Measurements from ENCODE around the gene ZNF146. TPM values are rescaled to one million over a fixed set of nuclear protein-coding genes. Genes with fewer than 3 reads are reported as not detected.

ZNF146 gene
- total RNA-seq: 73.4 and 118 TPM in 2 replicates

DNA sequence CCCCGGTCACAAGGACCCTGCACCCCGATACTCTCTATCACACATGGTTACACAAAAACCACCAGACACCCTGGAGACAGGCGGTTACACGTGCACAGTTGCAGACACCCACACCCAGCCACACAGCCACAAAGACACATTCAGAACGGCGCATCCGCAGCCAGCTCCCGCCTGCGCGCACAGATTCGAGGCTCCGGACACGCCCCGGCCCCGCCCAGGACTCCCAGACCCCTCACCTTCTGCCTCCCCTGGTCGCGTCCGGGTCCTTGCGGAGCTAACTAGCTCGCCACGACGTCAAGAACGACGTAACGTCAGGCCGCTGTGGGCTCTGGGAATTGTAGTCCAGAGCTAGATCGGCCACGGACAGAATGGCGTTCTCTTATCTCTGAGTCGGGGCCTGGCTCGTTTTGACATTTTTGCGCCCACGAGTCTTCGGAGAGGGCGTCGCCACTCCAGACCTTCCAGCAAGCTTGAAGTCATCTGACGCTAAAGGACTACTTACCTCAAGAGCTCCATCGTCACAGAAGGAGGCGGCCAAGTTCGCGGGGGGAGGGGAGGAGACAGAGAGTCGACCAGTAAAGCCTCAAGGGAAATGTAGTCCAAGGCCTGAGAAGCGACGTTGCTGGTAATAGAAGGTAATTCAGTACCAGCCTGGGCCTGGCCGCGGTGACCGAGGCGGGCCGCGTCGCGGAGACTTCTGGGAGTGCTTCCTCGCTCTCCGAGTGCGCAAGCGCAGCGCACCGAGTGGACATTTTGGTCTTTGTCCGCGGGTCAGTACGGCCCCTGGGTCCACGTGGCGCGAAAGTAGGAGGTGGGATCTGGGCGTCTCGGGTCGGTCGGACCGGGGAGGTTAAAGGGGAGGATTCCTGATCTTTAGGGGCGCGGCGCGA is at the start of gene ZNF146, which contains the start of gene ZNF565:
Gene ZNF146, plus strand, starts transcription at position 721 of the 890 bp plus-strand sequence. CDS start 21,335 bp downstream, outside the sequence.
Gene ZNF565, minus strand, starts transcription at position 280 of the 890 bp plus-strand sequence. CDS start 12,680 bp downstream, outside the sequence.

Other genes with a start within 250 kb of the ZNF146 start
- 8.9 and 12.9 TPM in 2 replicates for gene SDHAF1, start 219.9 kb upstream of the ZNF146 start, total RNA-seq
- 0.15 and 0.50 TPM in 2 replicates for gene SYNE4, start 206.3 kb upstream of the ZNF146 start, total RNA-seq
- 18.9 and 22.8 TPM in 2 replicates for gene ALKBH6, start 200.9 kb upstream of the ZNF146 start, total RNA-seq
- 19.3 and 30.8 TPM in 2 replicates for gene CLIP3, start 182.2 kb upstream of the ZNF146 start, total RNA-seq
- gene THAP8, start 160.8 kb upstream of the ZNF146 start, total RNA-seq: 4.5 and 6.5 TPM in 2 replicates
- 0.50 and 6.4 TPM in 2 replicates for gene WDR62, start 160.2 kb upstream of the ZNF146 start, total RNA-seq
- gene OVOL3, start 104.0 kb upstream of the ZNF146 start, total RNA-seq: not detected in 2 replicates
- gene POLR2I, start 100.2 kb upstream of the ZNF146 start, total RNA-seq: 46.1 and 64.7 TPM in 2 replicates
- 270 and 326 TPM in 2 replicates for gene TBCB, start 99.6 kb upstream of the ZNF146 start, total RNA-seq
- gene CAPNS1, start 75.0 kb upstream of the ZNF146 start, total RNA-seq: 413 and 501 TPM in 2 replicates
- 8.3 and 50.6 TPM in 2 replicates for gene COX7A1, start 62.7 kb upstream of the ZNF146 start, total RNA-seq
- 6.0 and 7.3 TPM in 2 replicates for gene ZNF565, start 441 bp upstream of the ZNF146 start, total RNA-seq
- 3.5 and 4.8 TPM in 2 replicates for gene ZFP14, start 164.1 kb downstream of the ZNF146 start, total RNA-seq
- gene ZFP82, start 203.5 kb downstream of the ZNF146 start, total RNA-seq: 7.6 and 8.9 TPM in 2 replicates